Nephron (organoid): Measurements from ENCODE around the gene IL17C.

Experiments used
- H3K27ac Mint-ChIP-seq, 3 experiments: 2 replicates each; pipeline ENCODE4 v1.8.0; 2020; ENCODE audit warnings: mixed read lengths in 3 of 3, mild to moderate bottlenecking in 2 of 3, moderate library complexity in 1 of 3
- H3K27me3 Mint-ChIP-seq: 2 replicates; pipeline ENCODE4 v1.8.0; 2021; ENCODE audit warnings: low read depth, mild to moderate bottlenecking, moderate library complexity, mixed read lengths
- H3K36me3 Mint-ChIP-seq: 2 replicates; pipeline ENCODE4 v1.8.0; 2020; ENCODE audit warnings: low read depth, mixed read lengths
- H3K4me1 Mint-ChIP-seq: 2 replicates; pipeline ENCODE4 v1.8.0; 2020; ENCODE audit warnings: mixed read lengths
- H3K4me3 Mint-ChIP-seq, 3 experiments: 2 replicates each; pipeline ENCODE4 v1.8.0; 2020; ENCODE audit warnings: mild to moderate bottlenecking in 3 of 3, mixed read lengths in 3 of 3, moderate library complexity in 2 of 3
- H3K9me3 Mint-ChIP-seq: 2 replicates; pipeline ENCODE4 v1.8.0; 2020; ENCODE audit warnings: mixed read lengths
- TF ChIP-seq, protein P1 (sequence below), 3 experiments: fragments of 200-600 bp; sonication (generic); IDR thresholded peaks; one replicate each; pipeline ENCODE4 v1.5.0; 2021; ENCODE audit warnings: antibody characterized with exemption in 3 of 3; ENCODE audit not compliant: unreplicated experiment in 3 of 3

The IL17C gene

DNA sequence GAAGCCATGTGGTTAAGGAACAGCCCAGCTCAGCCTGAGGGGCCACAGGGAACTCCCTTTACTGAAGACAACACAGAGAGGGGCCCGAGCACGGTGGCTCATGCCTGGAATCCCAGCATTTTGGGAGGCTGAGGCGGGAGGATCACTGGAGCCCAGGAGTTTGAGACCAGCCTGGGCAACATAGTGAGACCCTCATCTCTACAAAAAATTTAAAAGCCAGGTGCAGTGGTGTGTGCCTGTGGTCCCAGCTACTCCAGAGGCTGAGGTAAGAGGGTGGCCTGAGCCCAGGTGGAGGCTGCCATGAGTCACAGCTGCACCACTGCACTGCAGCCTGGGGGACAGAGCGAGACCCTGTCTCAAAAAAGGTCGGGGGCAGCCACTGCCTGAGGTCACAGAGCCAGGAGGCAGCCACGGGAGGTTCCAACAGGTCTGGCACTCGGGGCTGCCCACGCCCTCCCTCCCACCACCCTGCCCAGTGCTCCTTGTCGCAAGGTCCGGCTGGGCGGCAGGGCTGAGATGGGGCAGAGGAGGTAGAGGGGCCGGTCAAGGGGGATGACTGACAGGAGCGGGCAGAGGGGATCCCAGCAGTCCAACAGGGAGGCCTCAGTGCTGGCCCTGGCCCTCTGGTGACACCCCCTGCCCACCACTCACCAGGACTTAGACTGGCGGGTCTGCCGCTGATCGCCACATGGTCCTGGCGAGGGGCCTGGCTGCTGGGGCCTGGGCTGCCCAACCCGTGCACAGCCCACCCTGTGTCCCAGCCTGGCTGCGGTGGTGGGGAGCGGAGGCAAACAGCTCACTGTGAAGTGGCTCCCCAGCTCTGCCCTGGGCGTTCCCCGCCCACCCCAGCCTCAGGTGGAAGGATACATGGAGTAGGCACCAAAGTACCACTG is 9.1 kb downstream of the IL17C start:
- TF ChIP-seq, protein P1, sequence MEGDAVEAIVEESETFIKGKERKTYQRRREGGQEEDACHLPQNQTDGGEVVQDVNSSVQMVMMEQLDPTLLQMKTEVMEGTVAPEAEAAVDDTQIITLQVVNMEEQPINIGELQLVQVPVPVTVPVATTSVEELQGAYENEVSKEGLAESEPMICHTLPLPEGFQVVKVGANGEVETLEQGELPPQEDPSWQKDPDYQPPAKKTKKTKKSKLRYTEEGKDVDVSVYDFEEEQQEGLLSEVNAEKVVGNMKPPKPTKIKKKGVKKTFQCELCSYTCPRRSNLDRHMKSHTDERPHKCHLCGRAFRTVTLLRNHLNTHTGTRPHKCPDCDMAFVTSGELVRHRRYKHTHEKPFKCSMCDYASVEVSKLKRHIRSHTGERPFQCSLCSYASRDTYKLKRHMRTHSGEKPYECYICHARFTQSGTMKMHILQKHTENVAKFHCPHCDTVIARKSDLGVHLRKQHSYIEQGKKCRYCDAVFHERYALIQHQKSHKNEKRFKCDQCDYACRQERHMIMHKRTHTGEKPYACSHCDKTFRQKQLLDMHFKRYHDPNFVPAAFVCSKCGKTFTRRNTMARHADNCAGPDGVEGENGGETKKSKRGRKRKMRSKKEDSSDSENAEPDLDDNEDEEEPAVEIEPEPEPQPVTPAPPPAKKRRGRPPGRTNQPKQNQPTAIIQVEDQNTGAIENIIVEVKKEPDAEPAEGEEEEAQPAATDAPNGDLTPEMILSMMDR (IDR thresholded peaks at IDR 0.05; ENCODE audit: unreplicated experiment in 3 of 3) = no peak
- no peaks in the 10 kb centered on the region for H3K9me3 Mint-ChIP-seq
- H3K27me3 Mint-ChIP-seq = peaks cover under 1% of the 10 kb centered on the region

GRCh38 chr16:88649195-88649923 is 11.0 kb downstream of the IL17C start:
- H3K4me3 Mint-ChIP-seq = peak overlapping the region; percentile 79 to 89 (median 85)
- no peaks in the 10 kb centered on the region for H3K9me3 Mint-ChIP-seq
- H3K27ac Mint-ChIP-seq = peak overlapping the region; percentile 40 to 88 (median 58)
- peaks cover 19% of the 10 kb centered on the region for H3K36me3 Mint-ChIP-seq
- H3K4me1 Mint-ChIP-seq = peaks cover 6% of the 10 kb centered on the region
- no peaks in the 10 kb centered on the region for H3K27me3 Mint-ChIP-seq
- TF ChIP-seq, protein P1 (IDR thresholded peaks at IDR 0.05; ENCODE audit: unreplicated experiment in 3 of 3) = no peak

More for the DNA sequence above, 9.1 kb downstream of the IL17C start:
- H3K4me1 Mint-ChIP-seq = peaks cover 6% of the 10 kb centered on the region
- H3K36me3 Mint-ChIP-seq = peaks cover 11% of the 10 kb centered on the region
- H3K27ac Mint-ChIP-seq = no peak overlapping the region
- no peak overlapping the region for H3K4me3 Mint-ChIP-seq

- TF ChIP-seq, protein P1 (IDR thresholded peaks at IDR 0.05; ENCODE audit: unreplicated experiment in 3 of 3) = no peak
- Mint-ChIP-seq H3K36me3 (peaks cover 14% of the 10 kb centered on the region), H3K4me1 (peaks cover 6% of the 10 kb centered on the region), H3K27me3 (no peaks in the 10 kb centered on the region), H3K4me3 (peak overlapping the region; percentile 84 to 89 (median 85)), H3K27ac (peak overlapping the region in 1 of 3 experiments; percentile 88), H3K9me3 (no peaks in the 10 kb centered on the region)
Measured at GRCh38 chr16:88649924-88650748, 11.8 kb downstream of the IL17C start.

GRCh38 chr16:88650749-88651275 is 12.4 kb downstream of the IL17C start, which contains the start of gene CYBA:
TSS of gene CYBA (minus strand) at chr16:88651053. CDS start at chr16:88651013, 40 bp downstream.
- TF ChIP-seq, protein P1 (IDR thresholded peaks at IDR 0.05; ENCODE audit: unreplicated experiment in 3 of 3) = no peak
- H3K4me1 Mint-ChIP-seq = peaks cover 6% of the 10 kb centered on the region
- H3K27ac Mint-ChIP-seq = peak within 1 kb of the TSS in 1 of 3 experiments; percentile 76
- peaks cover 11% of the 10 kb centered on the region for H3K36me3 Mint-ChIP-seq
- H3K4me3 Mint-ChIP-seq = peak within 1 kb of the TSS; percentile 84 to 89 (median 85)
- no peaks in the 10 kb centered on the region for H3K27me3 Mint-ChIP-seq
- H3K9me3 Mint-ChIP-seq = no peaks in the 10 kb centered on the region

GRCh38 chr16:88651276-88651988 is 13.1 kb downstream of the IL17C start:
- Mint-ChIP-seq H3K27ac (peak overlapping the region in 1 of 3 experiments; percentile 70), H3K36me3 (peaks cover 11% of the 10 kb centered on the region), H3K4me3 (peak overlapping the region; percentile 76 to 85 (median 80)), H3K4me1 (peaks cover 6% of the 10 kb centered on the region), H3K9me3 (no peaks in the 10 kb centered on the region), H3K27me3 (no peaks in the 10 kb centered on the region)
- TF ChIP-seq, protein P1 (IDR thresholded peaks at IDR 0.05; ENCODE audit: unreplicated experiment in 3 of 3) = no peak
